ENCODE measurements around the gene GNPTG.

Gene GNPTG

GRCh38 chr16:1312467-1312816, 39.3 kb upstream of the GNPTG start:
- H3K36me3 ChIP-seq (ENCODE audit: insufficient read depth, low read depth, low read length), result peaks cover 45% of the 10 kb centered on the region
- H3K27ac ChIP-seq (ENCODE audit: low read length), result no peak overlapping the region
- H3K4me1 ChIP-seq (ENCODE audit: insufficient read depth, low read length), result 0 out of 2 replicates have a peak, but pooled peaks cover 6% of the 10 kb centered on the region
- H3K27me3 ChIP-seq (ENCODE audit: insufficient read depth, low read length), result no peaks in the 10 kb centered on the region
- H3K4me3 ChIP-seq (ENCODE audit: low read length), result no peak overlapping the region
- no peak overlapping the region for H3K9ac ChIP-seq (ENCODE audit: low read depth, low read length)
- no peaks in the 10 kb centered on the region for H3K9me3 ChIP-seq (ENCODE audit: insufficient read depth, low read depth, low read length)

DNA sequence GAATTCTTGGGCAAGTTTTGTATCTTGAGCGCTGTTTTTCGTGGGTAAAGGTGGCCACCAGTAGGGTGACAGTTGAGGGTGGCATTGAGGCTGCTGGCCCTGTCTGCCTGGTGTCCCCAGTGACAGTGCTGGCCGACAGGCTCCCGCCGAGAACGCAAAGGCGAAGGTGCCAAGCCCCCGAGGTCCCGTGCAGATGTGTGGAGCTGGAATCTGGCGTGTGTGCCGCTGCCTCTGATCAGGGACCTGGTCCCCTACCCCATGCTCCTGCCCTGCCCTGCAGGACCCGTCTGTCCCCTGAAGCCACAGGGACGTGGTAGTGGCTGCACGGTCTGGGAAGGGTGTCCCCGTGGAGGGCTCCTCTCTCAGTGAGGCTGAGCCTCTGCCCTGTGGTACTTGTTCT, 38.8 kb upstream of the GNPTG start:
- H3K27ac ChIP-seq (ENCODE audit: low read length), result no peak overlapping the region
- H3K9me3 ChIP-seq (ENCODE audit: insufficient read depth, low read depth, low read length), result no peaks in the 10 kb centered on the region
- no peak overlapping the region for H3K9ac ChIP-seq (ENCODE audit: low read depth, low read length)
- H3K4me1 ChIP-seq (ENCODE audit: insufficient read depth, low read length), result 0 out of 2 replicates have a peak, but pooled peaks cover 6% of the 10 kb centered on the region
- no peaks in the 10 kb centered on the region for H3K27me3 ChIP-seq (ENCODE audit: insufficient read depth, low read length)
- no peak overlapping the region for H3K4me3 ChIP-seq (ENCODE audit: low read length)
- peaks cover 49% of the 10 kb centered on the region for H3K36me3 ChIP-seq (ENCODE audit: insufficient read depth, low read depth, low read length)

- Histone ChIP-seq H3K36me3 (ENCODE audit: insufficient read depth, low read depth, low read length) (peaks cover 59% of the 10 kb centered on the region), H3K27me3 (ENCODE audit: insufficient read depth, low read length) (no peaks in the 10 kb centered on the region)
Measured at GRCh38 chr16:1313721-1314369, 37.9 kb upstream of the GNPTG start.

DNA sequence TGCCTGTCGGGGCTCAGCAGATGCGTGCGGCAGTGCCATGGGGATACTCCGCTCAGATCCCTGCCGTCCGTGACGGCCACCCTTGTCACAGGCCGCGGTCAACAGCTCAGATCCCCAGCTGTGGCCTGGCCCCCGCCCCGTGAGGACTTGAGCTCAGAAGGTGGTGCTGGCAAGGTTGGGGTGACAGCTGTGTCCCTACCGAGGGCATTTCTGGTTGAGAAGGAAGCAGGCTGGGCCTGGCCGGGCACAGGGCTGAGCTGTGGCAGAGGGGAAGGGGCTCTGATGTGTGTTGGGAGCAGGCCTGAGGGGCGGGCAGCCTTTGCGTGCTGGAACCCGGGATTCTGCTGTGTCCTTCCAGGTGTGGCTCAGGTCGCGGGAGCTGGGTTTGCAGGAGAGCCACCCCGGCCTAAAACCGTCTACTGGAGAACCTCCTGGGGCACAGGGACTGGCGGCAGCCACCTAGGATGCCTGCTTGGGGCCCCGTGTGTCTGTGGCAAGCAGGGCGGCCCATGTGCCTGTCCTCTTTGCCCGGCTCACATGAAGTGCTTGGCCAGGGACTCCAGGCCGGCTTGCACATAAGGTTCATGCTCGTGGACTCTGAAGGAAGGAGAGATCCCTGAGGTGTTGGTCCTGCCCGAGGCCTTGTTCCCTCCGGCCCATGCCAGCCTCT, 37.2 kb upstream of the GNPTG start:
- Histone ChIP-seq H3K4me3 (ENCODE audit: low read length) (no peak overlapping the region), H3K9me3 (ENCODE audit: insufficient read depth, low read depth, low read length) (no peaks in the 10 kb centered on the region), H3K27ac (ENCODE audit: low read length) (no peak overlapping the region), H3K36me3 (ENCODE audit: insufficient read depth, low read depth, low read length) (peaks cover 66% of the 10 kb centered on the region), H3K9ac (ENCODE audit: low read depth, low read length) (no peak overlapping the region), H3K27me3 (ENCODE audit: insufficient read depth, low read length) (no peaks in the 10 kb centered on the region), H3K4me1 (ENCODE audit: insufficient read depth, low read length) (0 out of 2 replicates have a peak, but pooled peaks cover 6% of the 10 kb centered on the region)

More at GRCh38 chr16:1313721-1314369, 37.9 kb upstream of the GNPTG start:
- H3K4me1 ChIP-seq (ENCODE audit: insufficient read depth, low read length), result 0 out of 2 replicates have a peak, but pooled peaks cover 6% of the 10 kb centered on the region
- H3K9me3 ChIP-seq (ENCODE audit: insufficient read depth, low read depth, low read length), result no peaks in the 10 kb centered on the region
- no peak overlapping the region for H3K27ac ChIP-seq (ENCODE audit: low read length)
- no peak overlapping the region for H3K4me3 ChIP-seq (ENCODE audit: low read length)
- H3K9ac ChIP-seq (ENCODE audit: low read depth, low read length), result no peak overlapping the region

DNA sequence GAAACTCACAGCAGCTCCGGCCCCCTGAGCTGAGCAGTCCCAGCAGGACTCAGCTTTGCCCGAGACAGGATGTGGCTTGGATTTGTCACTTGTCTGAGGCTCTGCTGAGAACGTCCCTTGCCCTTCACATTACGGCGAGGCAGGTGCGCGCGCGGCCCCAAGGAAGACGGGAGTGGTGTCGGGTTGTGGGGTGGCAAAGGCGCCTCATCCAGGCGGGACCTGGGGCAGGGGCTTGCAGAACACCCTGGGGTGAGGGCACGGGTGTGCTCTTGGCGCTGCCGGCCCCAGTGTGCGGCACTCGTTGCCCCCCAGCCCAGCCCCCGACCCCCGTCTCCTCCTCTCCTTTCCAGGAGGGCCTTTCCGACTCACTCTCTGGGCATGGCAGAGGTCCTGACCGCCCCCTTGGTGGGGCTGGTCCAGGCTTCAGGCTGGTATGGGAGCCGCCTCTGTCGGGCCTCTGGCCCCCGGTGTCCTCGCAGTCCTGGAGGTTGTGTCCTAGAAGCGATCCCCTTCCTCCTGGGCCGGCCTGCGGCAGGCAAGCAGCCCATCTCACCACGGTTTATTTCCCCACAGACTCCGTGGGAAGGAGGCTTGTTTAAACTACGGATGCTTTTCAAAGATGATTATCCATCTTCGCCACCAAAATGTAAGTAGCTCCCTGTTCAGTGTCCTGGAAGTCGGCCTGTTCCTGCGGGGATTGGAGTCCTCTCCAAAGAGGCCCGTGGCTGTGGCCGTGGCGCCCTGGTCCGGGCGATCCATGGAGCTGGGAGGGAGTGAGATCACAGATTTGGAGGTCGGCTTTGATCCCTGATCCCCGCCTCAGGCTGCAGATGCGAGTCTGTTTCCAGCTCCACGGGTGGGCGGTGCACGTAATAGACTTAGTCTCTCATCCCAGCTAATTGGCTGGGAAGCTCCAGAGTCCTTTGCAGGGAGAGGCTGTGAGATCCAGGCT, 36.4 kb upstream of the GNPTG start:
- H3K4me3 ChIP-seq (ENCODE audit: low read length), result no peak overlapping the region
- no peak overlapping the region for H3K9ac ChIP-seq (ENCODE audit: low read depth, low read length)
- peaks cover 74% of the 10 kb centered on the region for H3K36me3 ChIP-seq (ENCODE audit: insufficient read depth, low read depth, low read length)
- 0 out of 2 replicates have a peak, but pooled peaks cover 6% of the 10 kb centered on the region for H3K4me1 ChIP-seq (ENCODE audit: insufficient read depth, low read length)
- H3K27me3 ChIP-seq (ENCODE audit: insufficient read depth, low read length), result no peaks in the 10 kb centered on the region
- H3K27ac ChIP-seq (ENCODE audit: low read length), result no peak overlapping the region
- H3K9me3 ChIP-seq (ENCODE audit: insufficient read depth, low read depth, low read length), result no peaks in the 10 kb centered on the region

DNA sequence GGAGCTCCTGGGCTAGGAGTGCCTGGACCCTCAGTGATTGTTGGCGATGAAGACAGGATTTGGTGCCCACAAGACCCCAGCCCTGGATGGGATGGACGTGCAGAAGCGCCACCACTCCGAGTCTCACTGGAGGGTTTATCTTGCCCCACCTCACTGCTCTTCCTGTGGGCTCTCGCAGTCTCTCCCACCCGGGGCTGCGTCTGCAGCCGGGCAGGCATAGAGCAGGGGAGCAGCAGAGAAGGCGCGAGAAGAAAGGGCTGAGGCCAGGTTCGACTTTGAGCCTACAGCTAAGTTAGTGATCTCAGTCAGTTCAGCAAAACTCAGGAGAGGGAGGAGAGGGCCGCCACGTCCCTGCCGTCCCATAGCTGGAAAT, 35.7 kb upstream of the GNPTG start:
- no peak overlapping the region for H3K27ac ChIP-seq (ENCODE audit: low read length)

DNA sequence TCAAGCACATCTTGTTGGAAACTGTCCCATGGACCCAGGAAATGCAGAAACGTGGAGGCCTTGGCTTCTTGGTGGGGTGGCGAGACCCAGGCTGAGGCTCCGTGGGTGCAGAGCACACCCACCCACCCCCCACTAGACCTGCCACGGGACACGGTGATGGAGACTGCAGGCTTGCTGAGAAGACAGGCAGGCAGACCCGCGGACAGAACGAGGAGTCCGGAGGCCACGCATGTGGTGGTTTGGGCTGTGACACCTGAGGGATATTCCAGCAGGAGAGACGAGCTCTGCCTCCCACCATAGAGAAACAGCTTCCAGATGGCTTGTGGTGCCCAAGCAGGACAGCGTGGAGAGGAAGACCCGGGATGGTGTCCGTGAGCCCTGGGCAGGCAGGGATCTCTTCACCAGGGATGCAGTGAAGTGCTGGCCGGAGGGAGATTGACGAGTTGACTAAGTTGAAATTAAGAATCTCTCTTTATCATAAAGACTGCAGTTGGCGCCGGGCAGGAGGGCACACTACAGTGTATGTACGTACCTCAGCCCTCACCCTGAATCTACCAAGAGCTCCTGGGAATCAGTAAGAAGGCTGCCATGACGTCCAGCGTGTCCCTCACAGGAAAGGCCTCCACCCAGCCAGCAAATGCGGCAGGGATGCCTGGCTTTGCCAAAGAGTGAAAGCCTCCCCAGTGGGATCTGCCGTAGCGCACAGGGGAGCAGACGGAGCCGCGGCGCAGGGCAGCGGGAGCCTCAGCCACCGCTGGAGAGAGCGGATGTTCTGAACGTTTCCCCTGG, 34.1 kb upstream of the GNPTG start:
- Histone ChIP-seq H3K9me3 (ENCODE audit: insufficient read depth, low read depth, low read length) (no peaks in the 10 kb centered on the region), H3K4me1 (ENCODE audit: insufficient read depth, low read length) (no peaks in the 10 kb centered on the region), H3K36me3 (ENCODE audit: insufficient read depth, low read depth, low read length) (peaks cover 93% of the 10 kb centered on the region), H3K27ac (ENCODE audit: low read length) (no peak overlapping the region), H3K27me3 (ENCODE audit: insufficient read depth, low read length) (no peaks in the 10 kb centered on the region), H3K9ac (ENCODE audit: low read depth, low read length) (no peak overlapping the region), H3K4me3 (ENCODE audit: low read length) (no peak overlapping the region)

More for the DNA sequence above, 35.7 kb upstream of the GNPTG start:
- H3K4me3 ChIP-seq (ENCODE audit: low read length), result no peak overlapping the region
- H3K9me3 ChIP-seq (ENCODE audit: insufficient read depth, low read depth, low read length), result no peaks in the 10 kb centered on the region
- peaks cover 81% of the 10 kb centered on the region for H3K36me3 ChIP-seq (ENCODE audit: insufficient read depth, low read depth, low read length)
- H3K27me3 ChIP-seq (ENCODE audit: insufficient read depth, low read length), result no peaks in the 10 kb centered on the region
- H3K4me1 ChIP-seq (ENCODE audit: insufficient read depth, low read length), result 0 out of 2 replicates have a peak, but pooled peaks cover 6% of the 10 kb centered on the region
- no peak overlapping the region for H3K9ac ChIP-seq (ENCODE audit: low read depth, low read length)

GRCh38 chr16:1318268-1318545, 33.5 kb upstream of the GNPTG start:
- H3K9ac ChIP-seq (ENCODE audit: low read depth, low read length), result no peak overlapping the region
- H3K36me3 ChIP-seq (ENCODE audit: insufficient read depth, low read depth, low read length), result peaks cover 89% of the 10 kb centered on the region
- no peak overlapping the region for H3K27ac ChIP-seq (ENCODE audit: low read length)

GRCh38 chr16:1319041-1319440, 32.7 kb upstream of the GNPTG start:
- no peak overlapping the region for H3K27ac ChIP-seq (ENCODE audit: low read length)
- no peak overlapping the region for H3K4me3 ChIP-seq (ENCODE audit: low read length)
- H3K4me1 ChIP-seq (ENCODE audit: insufficient read depth, low read length), result no peaks in the 10 kb centered on the region
- no peak overlapping the region for H3K9ac ChIP-seq (ENCODE audit: low read depth, low read length)
- no peaks in the 10 kb centered on the region for H3K27me3 ChIP-seq (ENCODE audit: insufficient read depth, low read length)
- peaks cover 94% of the 10 kb centered on the region for H3K36me3 ChIP-seq (ENCODE audit: insufficient read depth, low read depth, low read length)
- H3K9me3 ChIP-seq (ENCODE audit: insufficient read depth, low read depth, low read length), result no peaks in the 10 kb centered on the region

More at GRCh38 chr16:1318268-1318545, 33.5 kb upstream of the GNPTG start:
- no peaks in the 10 kb centered on the region for H3K27me3 ChIP-seq (ENCODE audit: insufficient read depth, low read length)
- H3K4me3 ChIP-seq (ENCODE audit: low read length), result no peak overlapping the region
- no peaks in the 10 kb centered on the region for H3K9me3 ChIP-seq (ENCODE audit: insufficient read depth, low read depth, low read length)
- H3K4me1 ChIP-seq (ENCODE audit: insufficient read depth, low read length), result no peaks in the 10 kb centered on the region

DNA sequence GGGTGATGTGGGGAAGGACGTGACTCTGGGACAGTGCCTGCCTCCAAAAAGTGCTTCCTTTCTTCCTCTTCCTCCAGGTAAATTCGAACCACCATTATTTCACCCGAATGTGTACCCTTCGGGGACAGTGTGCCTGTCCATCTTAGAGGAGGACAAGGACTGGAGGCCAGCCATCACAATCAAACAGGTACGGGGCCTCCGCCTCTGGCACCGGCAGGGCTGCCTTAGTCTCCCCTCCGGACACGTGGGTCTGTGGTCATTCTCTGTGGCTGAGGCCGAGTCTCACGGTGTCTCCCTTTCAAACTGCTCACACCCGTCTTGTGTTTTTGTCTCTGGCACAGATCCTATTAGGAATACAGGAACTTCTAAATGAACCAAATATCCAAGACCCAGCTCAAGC, 31.6 kb upstream of the GNPTG start:
- Histone ChIP-seq H3K9ac (ENCODE audit: low read depth, low read length) (no peak overlapping the region), H3K9me3 (ENCODE audit: insufficient read depth, low read depth, low read length) (no peaks in the 10 kb centered on the region), H3K27ac (ENCODE audit: low read length) (no peak overlapping the region), H3K4me3 (ENCODE audit: low read length) (no peak overlapping the region), H3K4me1 (ENCODE audit: insufficient read depth, low read length) (no peaks in the 10 kb centered on the region), H3K36me3 (ENCODE audit: insufficient read depth, low read depth, low read length) (peaks cover 94% of the 10 kb centered on the region), H3K27me3 (ENCODE audit: insufficient read depth, low read length) (no peaks in the 10 kb centered on the region)

DNA sequence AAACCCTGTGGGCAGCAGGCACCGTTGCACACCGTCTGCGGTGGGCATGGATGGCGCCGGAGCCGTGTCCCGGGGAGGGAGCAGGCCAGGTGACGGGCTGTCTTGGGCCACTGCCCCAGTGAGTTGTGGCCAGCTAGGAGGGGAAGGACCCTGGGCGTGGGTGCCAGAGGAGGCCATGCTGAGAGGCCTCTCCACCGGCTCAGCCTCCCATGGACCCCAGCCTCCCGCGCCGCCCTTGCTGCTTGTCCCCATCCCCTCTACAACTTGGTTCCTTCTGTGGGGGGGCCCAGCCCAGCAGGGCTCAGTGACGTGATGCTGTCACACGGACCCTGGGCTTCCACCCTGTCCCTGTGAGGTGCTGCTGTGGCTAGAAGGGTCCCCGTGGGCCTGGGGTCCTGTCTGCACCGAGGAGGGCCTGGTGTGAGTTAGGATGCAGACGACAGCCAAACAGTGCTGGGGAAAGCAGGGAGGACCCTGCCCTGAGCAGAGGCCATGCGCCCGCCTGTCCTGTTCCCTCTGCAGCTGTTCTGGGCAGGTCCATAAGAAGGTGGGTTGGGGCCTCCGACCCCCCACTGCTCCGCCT, 31.0 kb upstream of the GNPTG start:
- no peaks in the 10 kb centered on the region for H3K4me1 ChIP-seq (ENCODE audit: insufficient read depth, low read length)
- no peaks in the 10 kb centered on the region for H3K27me3 ChIP-seq (ENCODE audit: insufficient read depth, low read length)
- H3K27ac ChIP-seq (ENCODE audit: low read length), result no peak overlapping the region
- peaks cover 88% of the 10 kb centered on the region for H3K36me3 ChIP-seq (ENCODE audit: insufficient read depth, low read depth, low read length)
- H3K9me3 ChIP-seq (ENCODE audit: insufficient read depth, low read depth, low read length), result no peaks in the 10 kb centered on the region
- H3K9ac ChIP-seq (ENCODE audit: low read depth, low read length), result no peak overlapping the region
- H3K4me3 ChIP-seq (ENCODE audit: low read length), result no peak overlapping the region

Data from iPS-20b (cell line).